Thyroid gland (tissue), 4 donors: Measurements from ENCODE around the gene KLHL35.

ENCODE experiments used
- POLR2A ChIP-seq, 2 donors: fragments of 450-650 bp; IDR thresholded peaks; one replicate each; pipeline ENCODE4 v1.6.1; 2017; ENCODE audit warnings: antibody characterized with exemption in 2 of 2, mild to moderate bottlenecking in 2 of 2, moderate library complexity in 1 of 2
- TF ChIP-seq, protein P1 (sequence below), 6 experiments: fragments of 200-600 bp in 3 of 6; fragments of 450-650 bp in 3 of 6; sonication (generic) in 3 of 6; IDR thresholded peaks; one replicate each; pipeline ENCODE4 v1.5.1; 2016 to 2019; ENCODE audit warnings: antibody characterized with exemption in 6 of 6, mild to moderate bottlenecking in 2 of 6, inconsistent platforms in 1 of 6, moderate library complexity in 1 of 6

DNA sequence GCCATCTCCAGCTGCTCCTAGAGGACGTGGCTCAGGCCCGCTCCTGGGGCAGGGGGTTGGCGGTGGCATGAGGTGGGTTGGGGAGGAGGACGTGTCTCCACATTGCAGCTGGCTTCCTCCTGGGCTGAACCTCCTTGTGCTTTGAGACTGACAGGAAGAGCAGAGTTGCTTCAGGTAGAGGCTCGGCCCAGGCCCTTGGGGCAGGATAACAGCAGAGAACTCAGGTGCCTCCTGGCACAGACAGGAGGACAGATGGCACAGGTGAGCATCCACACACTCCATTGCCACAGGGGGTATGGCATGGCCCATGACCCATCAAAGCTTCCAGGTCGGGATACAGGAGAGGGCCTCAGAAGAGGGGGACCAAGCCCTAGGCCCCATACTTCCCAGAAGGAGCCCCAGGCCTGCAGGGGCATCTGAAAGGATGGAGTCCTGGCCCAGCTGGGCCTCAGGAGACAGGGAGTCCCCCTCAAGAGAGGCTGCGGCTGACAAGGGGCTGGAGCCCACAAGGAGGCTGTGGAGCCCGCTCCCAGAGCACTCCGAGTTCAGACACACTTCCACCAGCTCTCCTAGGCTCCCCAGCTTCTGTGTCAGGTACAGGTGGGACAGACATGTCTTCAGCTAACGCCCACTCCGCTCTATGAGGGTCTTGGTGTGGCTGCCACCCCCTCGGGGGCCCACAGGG is 2.0 kb upstream of the KLHL35 start:
- no peak for TF ChIP-seq POLR2A (IDR thresholded peaks at IDR 0.05)
- TF ChIP-seq, protein P1, sequence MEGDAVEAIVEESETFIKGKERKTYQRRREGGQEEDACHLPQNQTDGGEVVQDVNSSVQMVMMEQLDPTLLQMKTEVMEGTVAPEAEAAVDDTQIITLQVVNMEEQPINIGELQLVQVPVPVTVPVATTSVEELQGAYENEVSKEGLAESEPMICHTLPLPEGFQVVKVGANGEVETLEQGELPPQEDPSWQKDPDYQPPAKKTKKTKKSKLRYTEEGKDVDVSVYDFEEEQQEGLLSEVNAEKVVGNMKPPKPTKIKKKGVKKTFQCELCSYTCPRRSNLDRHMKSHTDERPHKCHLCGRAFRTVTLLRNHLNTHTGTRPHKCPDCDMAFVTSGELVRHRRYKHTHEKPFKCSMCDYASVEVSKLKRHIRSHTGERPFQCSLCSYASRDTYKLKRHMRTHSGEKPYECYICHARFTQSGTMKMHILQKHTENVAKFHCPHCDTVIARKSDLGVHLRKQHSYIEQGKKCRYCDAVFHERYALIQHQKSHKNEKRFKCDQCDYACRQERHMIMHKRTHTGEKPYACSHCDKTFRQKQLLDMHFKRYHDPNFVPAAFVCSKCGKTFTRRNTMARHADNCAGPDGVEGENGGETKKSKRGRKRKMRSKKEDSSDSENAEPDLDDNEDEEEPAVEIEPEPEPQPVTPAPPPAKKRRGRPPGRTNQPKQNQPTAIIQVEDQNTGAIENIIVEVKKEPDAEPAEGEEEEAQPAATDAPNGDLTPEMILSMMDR (IDR thresholded peaks at IDR 0.05) = no peak
